Stimulated activated CD8-positive, alpha-beta memory T cell treated with anti-CD3 and anti-CD28 coated beads, Interleukin-4, amount 100 ng/mL, for 24 hours (primary cell): ENCODE results near the gene OR2V2.
"Not testable (repeated sequence)": the region's sequence is repeated elsewhere in the genome, so short reads cannot be mapped to it uniquely, and the experiment has no call there.

Experiments used
- DNase-seq: peaks from one replicate; pipeline ENCODE4 v3.0.0-alpha.2; 2020; ENCODE audit warnings: low read depth

OR2V2 gene

GRCh38 chr5:181114844-181115778, 32.3 kb upstream of the OR2V2 start:
- no peak for DNase-seq

- no peak for DNase-seq
Observed at GRCh38 chr5:181118369-181118768, 29.0 kb upstream of the OR2V2 start.

- no peak for DNase-seq
Observed at GRCh38 chr5:181119105-181119504, 28.3 kb upstream of the OR2V2 start.

- DNase-seq, result no peak
Observed at GRCh38 chr5:181120306-181120705, 27.1 kb upstream of the OR2V2 start.

GRCh38 chr5:181120761-181121160, 26.6 kb upstream of the OR2V2 start:
- DNase-seq, result no peak

GRCh38 chr5:181121675-181122561, 25.5 kb upstream of the OR2V2 start:
- no peak for DNase-seq

- DNase-seq, result no peak
Observed at GRCh38 chr5:181124526-181124925, 22.9 kb upstream of the OR2V2 start.

GRCh38 chr5:181126841-181127240, 20.5 kb upstream of the OR2V2 start:
- no peak for DNase-seq

GRCh38 chr5:181127456-181127855, 19.9 kb upstream of the OR2V2 start:
- no peak for DNase-seq

- DNase-seq, result no peak
Observed at GRCh38 chr5:181127907-181128626, 19.3 kb upstream of the OR2V2 start.

GRCh38 chr5:181129601-181130000, 17.8 kb upstream of the OR2V2 start:
- no peak for DNase-seq

GRCh38 chr5:181130081-181130480, 17.3 kb upstream of the OR2V2 start:
- DNase-seq, result not testable (repeated sequence)

- no peak for DNase-seq
Observed at GRCh38 chr5:181130832-181131496, 16.4 kb upstream of the OR2V2 start, which contains the start of gene OR2V1. TSS of gene OR2V1 (minus strand) at chr5:181131169. CDS start at chr5:181125304, 5,865 bp downstream.

GRCh38 chr5:181131514-181131913, 15.9 kb upstream of the OR2V2 start:
- no peak for DNase-seq

- no peak for DNase-seq
Observed at GRCh38 chr5:181133083-181133482, 14.3 kb upstream of the OR2V2 start.

GRCh38 chr5:181133610-181134231, 13.7 kb upstream of the OR2V2 start:
- no peak for DNase-seq

GRCh38 chr5:181134259-181134658, 13.1 kb upstream of the OR2V2 start:
- no peak for DNase-seq

GRCh38 chr5:181136361-181136955, 10.9 kb upstream of the OR2V2 start:
- DNase-seq, result no peak

GRCh38 chr5:181138258-181138657, 9.1 kb upstream of the OR2V2 start:
- no peak for DNase-seq

GRCh38 chr5:181140766-181141165, 6.6 kb upstream of the OR2V2 start:
- no peak for DNase-seq

- no peak for DNase-seq
Observed at GRCh38 chr5:181142054-181142453, 5.3 kb upstream of the OR2V2 start.
